Neuron (in vitro differentiated cells): ENCODE measurements around the gene YRDC.

Source experiments
- H2AFZ ChIP-seq: one replicate; pipeline ENCODE4 v1.6.1; 2013; ENCODE audit warnings: low read depth, mild to moderate bottlenecking, inconsistent platforms, low read length, moderate library complexity
- H3K27me3 ChIP-seq: one replicate; pipeline ENCODE4 v1.6.1; 2013; ENCODE audit warnings: low read length; ENCODE audit not compliant: insufficient read depth
- H3K36me3 ChIP-seq: one replicate; pipeline ENCODE4 v1.6.1; 2013; ENCODE audit warnings: low read length; ENCODE audit not compliant: insufficient read depth
- H3K4me1 ChIP-seq: one replicate; pipeline ENCODE4 v1.6.1; 2013; ENCODE audit warnings: low read length; ENCODE audit not compliant: insufficient read depth
- H3K4me3 ChIP-seq: 2 replicates; pipeline ENCODE4 v1.5.1; 2013; ENCODE audit warnings: mild to moderate bottlenecking, low read length, moderate library complexity
- H3K9me3 ChIP-seq: one replicate; pipeline ENCODE4 v1.6.1; 2013; ENCODE audit warnings: low read length

The YRDC gene

GRCh38 chr1:37809942-37810341 lies 1.9 kb upstream of the YRDC start:
- H3K4me1 ChIP-seq, result peaks cover 27% of the 10 kb centered on the region
- no peak overlapping the region for H2AFZ ChIP-seq
- H3K9me3 ChIP-seq, result no peaks in the 10 kb centered on the region
- H3K27me3 ChIP-seq, result no peaks in the 10 kb centered on the region
- no peak overlapping the region for H3K4me3 ChIP-seq
- peaks cover 29% of the 10 kb centered on the region for H3K36me3 ChIP-seq

DNA sequence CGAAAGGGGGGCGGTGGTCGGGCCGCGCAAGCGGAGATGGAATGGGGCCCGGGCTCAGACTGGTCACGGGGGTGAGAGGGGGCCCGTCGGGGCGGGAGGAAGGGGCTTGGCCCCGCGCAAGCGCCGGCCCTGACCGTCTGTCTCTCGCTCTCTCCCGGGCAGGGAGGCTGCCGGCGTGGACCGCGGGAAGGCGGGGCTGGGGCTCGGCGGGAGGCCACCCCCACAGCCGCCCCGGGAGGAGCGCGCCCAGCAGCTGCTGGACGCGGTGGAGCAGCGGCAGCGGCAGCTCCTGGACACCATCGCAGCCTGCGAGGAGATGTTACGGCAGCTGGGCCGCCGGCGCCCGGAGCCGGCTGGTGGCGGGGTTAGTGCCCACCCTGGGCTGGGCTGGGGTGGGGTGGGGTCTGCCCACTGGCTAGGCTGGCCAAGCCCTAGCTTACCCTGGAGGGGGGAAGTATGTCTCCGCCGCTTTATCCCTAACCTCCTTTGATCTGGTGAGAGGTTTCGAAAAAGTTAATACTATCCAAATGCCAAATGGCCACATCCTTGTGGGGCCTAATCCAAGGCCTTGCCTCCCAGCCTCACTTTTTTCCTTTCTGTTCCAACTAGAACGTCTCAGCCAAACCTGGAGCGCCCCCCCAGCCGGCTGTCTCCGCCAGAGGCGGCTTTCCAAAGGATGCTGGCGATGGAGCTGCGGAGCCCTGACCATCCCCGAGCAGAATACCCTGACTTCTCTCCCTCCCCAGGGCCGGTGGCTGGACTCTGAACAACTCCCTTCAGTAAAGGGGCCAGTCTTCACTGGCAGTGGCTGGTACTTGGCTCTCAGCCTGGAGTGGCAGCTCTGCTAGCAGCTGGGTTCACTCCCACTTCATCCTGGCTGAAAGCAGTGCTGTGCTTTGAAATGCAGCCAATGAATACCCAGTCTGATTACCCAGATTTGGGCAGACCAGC lies 636 bp upstream of the YRDC start:
- Histone ChIP-seq H3K4me3 (peak overlapping the region; percentile 98), H3K4me1 (peaks cover 27% of the 10 kb centered on the region), H3K9me3 (no peaks in the 10 kb centered on the region), H3K36me3 (peaks cover 33% of the 10 kb centered on the region), H3K27me3 (no peaks in the 10 kb centered on the region), H2AFZ (peak overlapping the region; percentile 57)

GRCh38 chr1:37807220-37807554 lies 821 bp downstream of the YRDC start:
- no peak overlapping the region for H2AFZ ChIP-seq
- H3K27me3 ChIP-seq, result no peaks in the 10 kb centered on the region
- H3K4me1 ChIP-seq, result peaks cover 27% of the 10 kb centered on the region
- H3K9me3 ChIP-seq, result no peaks in the 10 kb centered on the region
- peak overlapping the region; percentile 98 for H3K4me3 ChIP-seq
- H3K36me3 ChIP-seq, result peaks cover 45% of the 10 kb centered on the region

GRCh38 chr1:37802439-37802838 lies 5.6 kb downstream of the YRDC start:
- Histone ChIP-seq H3K4me1 (peaks cover 9% of the 10 kb centered on the region), H3K27me3 (no peaks in the 10 kb centered on the region), H3K36me3 (peaks cover 79% of the 10 kb centered on the region)

DNA sequence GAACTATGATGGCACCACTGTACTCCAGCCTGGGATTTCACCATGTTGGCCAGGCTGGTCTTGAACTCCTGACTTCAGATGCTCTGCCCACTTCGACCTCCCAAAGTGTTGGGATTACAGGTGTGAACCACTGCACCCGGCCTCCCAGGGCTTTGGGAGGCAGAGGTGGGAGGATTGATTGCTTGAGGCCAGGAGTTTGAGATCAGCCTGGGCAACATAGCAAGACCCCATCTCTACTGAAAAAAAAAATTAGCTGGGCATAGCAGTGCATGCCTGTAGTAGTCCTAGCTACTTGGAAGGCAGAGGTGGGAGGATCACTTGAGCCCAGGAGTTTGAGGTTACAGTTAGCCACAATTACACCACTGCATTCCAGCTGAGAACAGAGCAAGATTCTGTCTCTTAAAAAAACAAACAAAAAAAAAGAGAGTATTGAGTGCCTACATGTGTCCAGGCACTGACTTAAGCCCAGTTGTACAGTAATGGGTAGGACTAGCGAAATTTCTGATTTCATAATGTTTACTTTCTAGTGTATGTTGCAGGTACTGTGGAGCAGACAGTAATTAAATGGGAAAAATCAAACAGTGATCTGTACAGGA lies 10.2 kb downstream of the YRDC start:
- Histone ChIP-seq H2AFZ (no peak overlapping the region), H3K36me3 (peaks cover 46% of the 10 kb centered on the region), H3K9me3 (no peaks in the 10 kb centered on the region), H3K27me3 (no peaks in the 10 kb centered on the region), H3K4me3 (no peak overlapping the region), H3K4me1 (peaks cover 9% of the 10 kb centered on the region)

More at GRCh38 chr1:37802439-37802838, 5.6 kb downstream of the YRDC start:
- H3K9me3 ChIP-seq, result no peaks in the 10 kb centered on the region
- no peak overlapping the region for H2AFZ ChIP-seq
- H3K4me3 ChIP-seq, result no peak overlapping the region

DNA sequence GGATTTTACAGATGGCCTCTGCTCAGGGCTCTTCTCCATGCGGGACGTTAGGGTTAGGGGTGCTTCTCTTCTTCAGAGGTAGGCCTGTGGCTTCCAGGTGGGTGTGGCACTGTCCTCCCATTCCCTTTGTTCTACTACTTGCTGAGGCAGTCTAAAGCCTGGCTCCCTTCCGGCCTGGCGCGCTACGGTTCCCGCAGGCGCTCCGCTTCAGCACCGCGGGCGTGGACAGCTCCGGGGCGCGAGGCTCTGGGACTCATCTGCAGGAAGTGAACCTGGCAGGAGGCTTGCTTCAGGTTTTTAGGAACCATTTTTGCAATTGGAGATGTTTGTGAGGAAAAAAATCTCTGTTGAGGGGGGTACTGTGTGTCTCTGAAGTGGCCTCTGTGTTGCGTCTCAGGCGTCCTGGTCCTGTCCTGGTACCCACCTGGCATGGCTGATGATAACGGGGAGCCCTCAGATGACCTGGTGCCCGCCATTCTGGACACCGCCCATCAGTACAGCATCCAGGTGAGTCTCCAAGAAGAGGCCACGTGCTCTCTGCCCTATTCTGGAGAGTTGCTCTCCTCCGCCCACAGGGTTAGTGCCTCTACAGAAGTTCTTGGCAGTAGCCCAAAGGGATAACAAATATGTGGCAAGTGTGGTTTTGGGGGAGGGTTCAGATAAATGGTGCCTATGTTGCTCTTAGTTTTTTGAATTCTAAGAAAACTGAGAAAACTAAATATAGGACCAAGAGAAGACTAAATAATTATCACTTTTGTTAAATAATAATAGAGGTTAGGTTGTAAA lies 12.5 kb downstream of the YRDC start:
- Histone ChIP-seq H3K4me3 (peak overlapping the region; percentile 93), H3K36me3 (peaks cover 30% of the 10 kb centered on the region), H3K27me3 (no peaks in the 10 kb centered on the region), H3K9me3 (no peaks in the 10 kb centered on the region), H2AFZ (no peak overlapping the region), H3K4me1 (peaks cover 10% of the 10 kb centered on the region)

DNA sequence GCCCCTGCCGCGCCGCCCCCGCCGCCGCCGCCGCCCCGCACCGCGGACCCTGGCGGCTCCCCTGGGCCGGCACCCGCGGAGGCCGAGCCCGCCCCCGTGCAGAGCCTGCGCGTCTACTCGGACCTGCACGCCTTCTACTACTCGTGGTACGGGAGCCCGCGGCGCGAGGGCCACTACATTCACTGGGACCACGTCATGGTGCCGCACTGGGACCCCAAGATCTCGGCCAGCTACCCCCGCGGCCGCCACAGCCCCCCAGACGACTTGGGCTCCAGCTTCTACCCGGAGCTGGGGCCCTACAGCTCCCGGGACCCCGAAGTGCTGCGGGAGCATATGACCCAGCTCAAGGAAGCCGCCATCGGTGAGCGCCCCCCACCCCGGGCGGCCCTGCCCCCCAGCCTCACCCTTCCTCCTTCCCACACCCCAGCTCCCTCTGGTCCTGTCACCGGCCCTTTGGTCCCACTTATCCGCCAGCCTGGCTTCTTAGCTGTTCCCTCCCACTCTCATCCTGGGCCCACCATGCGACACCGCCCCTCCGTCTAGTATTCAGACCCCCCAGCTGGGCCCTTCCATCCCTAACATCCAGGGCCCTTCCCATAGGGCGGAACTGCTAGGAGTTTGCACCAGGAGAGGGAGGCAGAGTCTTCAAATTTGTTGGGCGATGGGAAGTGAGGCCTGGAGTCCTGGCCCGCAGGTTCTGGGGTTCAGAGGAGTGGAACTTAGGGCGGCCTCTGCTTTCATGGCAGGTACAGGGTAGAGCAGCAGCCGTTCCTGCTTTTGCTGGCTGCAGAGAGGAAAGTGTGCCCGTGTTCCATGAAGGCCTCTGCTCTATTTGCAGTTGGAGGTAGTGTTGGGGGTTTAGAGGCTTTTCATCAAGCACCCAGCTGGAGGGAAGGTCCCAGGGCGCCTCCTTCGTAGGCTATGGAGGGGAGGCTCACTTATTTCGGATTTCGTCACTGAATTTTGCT lies 13.4 kb downstream of the YRDC start:
- H3K27me3 ChIP-seq, result no peaks in the 10 kb centered on the region
- H3K4me3 ChIP-seq, result peak overlapping the region; percentile 93

DNA sequence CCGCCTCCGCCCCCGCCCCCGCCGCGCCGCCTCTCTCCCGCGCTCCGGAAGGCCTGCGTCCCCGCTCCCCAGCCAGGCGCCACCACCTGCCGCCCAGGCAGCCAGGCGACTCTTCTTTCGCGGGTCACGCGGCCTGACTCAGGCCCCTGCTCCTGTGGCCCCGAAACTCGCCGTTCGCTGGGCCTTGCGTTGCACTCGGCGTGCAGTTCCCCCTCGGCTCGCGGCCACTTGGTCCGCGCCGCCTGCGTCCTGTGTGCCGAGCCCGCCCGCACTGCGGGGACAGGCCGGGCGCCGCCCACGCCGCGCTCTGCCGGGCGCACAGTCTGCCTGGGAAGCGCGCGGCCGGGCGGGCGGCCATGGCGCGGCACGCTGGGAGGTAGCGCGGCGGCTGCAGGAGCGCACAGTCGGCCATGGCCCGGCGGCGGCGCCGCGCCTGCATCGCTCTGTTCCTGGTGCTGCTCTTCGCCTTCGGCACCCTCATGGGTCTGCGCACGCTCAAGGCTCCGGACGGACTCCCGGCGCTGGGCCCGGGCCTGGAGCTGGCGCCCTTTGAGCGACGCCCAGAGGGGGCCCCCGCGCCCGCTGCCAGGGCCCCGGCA lies 14.1 kb downstream of the YRDC start, which contains the start of gene MANEAL:
MANEAL (plus strand) TSS at position 75 of the 599 bp plus-strand sequence; CDS start at position 411, 336 bp downstream.
- peaks cover 14% of the 10 kb centered on the region for H3K36me3 ChIP-seq
- peak within 1 kb of the TSS; percentile 93 for H3K4me3 ChIP-seq
- H3K4me1 ChIP-seq, result peaks cover 10% of the 10 kb centered on the region
- no peaks in the 10 kb centered on the region for H3K27me3 ChIP-seq
- H3K9me3 ChIP-seq, result no peaks in the 10 kb centered on the region
- peak within 1 kb of the TSS; percentile 82 for H2AFZ ChIP-seq

More for the DNA sequence above, 13.4 kb downstream of the YRDC start:
- no peaks in the 10 kb centered on the region for H3K9me3 ChIP-seq
- peak overlapping the region; percentile 82 for H2AFZ ChIP-seq
- H3K4me1 ChIP-seq, result peaks cover 10% of the 10 kb centered on the region
- peaks cover 22% of the 10 kb centered on the region for H3K36me3 ChIP-seq

DNA sequence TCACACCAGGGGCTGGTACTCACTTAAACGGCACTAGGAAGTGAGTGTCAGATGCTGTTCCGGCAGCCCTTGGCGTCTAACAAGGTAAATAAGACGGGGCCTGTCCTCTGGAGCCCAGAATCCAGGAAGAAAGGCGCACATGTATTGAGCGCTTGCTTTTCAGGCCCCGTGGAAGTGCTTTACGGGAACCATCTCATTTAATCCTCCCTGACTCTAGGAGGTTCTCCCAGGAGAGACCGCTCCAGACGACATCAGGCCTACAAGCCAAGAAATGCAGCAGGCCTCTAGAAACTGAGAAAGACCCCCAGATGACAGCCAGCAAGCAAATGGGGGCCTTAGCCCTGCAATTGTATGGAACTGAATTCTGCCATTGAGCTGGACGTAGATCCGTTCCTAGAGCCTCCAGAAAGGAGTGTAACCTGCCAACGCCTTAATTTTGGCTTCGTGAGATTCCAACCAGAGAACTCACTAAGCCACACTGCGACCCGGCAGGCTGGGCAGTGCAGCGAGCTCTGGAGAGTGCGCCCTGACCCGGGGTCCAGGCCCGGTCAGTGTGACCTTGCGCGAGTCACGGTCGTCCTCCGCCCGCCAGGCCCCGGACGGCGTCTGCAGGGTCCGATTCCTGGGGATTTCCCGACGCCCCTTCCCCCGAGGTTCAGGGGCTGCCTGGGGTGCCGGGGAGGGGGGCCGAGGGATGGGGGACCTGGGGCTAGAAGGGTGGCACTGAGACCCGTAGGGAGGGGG lies 14.9 kb downstream of the YRDC start:
- Histone ChIP-seq H3K4me1 (peaks cover 10% of the 10 kb centered on the region), H3K27me3 (peaks cover 4% of the 10 kb centered on the region), H3K4me3 (peak overlapping the region; percentile 93)

DNA sequence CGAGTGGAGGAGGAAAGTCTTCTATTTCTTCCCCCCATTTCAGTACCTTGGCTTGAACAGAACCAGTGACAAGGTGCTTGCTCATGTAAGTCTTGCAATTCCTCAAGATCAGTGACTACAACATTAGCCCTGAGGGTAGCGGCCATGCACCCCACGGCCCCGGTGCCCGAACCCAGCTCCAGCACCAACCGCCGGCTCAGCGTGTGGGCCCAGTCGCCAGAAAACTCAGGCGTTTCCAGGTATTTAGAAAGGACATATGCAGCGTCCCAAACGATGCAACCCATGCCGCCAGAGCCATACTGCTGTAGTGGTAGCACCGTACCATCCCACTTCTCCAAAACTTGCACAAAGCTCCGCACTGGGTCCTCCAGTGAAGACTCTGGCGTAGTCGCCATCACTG lies 25.5 kb downstream of the YRDC start:
- Histone ChIP-seq H3K36me3 (no peaks in the 10 kb centered on the region), H2AFZ (no peak overlapping the region), H3K27me3 (peaks cover 4% of the 10 kb centered on the region), H3K9me3 (no peaks in the 10 kb centered on the region), H3K4me1 (no peaks in the 10 kb centered on the region), H3K4me3 (no peak overlapping the region)

More for the DNA sequence above, 14.9 kb downstream of the YRDC start:
- H3K36me3 ChIP-seq, result peaks cover 8% of the 10 kb centered on the region
- H3K9me3 ChIP-seq, result no peaks in the 10 kb centered on the region
- peak overlapping the region; percentile 70 for H2AFZ ChIP-seq

DNA sequence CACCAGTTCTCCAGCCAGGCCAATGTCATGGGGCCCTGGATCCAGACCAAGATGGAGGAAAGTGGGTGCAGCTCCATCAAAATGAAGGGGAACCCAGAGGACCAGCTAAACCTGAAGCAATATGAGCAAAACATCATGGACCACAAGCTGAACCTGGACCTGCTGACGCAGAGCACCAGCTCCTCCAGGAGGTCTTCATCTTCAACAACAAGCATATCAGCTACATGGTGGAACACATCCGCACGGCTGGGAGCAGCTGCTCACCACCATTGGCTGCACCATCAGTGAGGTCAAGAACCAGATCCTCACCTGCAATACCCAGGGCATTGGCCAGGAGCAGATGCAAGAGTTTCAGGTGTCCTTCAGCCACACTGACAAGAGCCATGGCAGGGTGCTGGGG lies 29.4 kb downstream of the YRDC start:
- Histone ChIP-seq H3K9me3 (no peaks in the 10 kb centered on the region), H3K36me3 (no peaks in the 10 kb centered on the region), H3K4me1 (no peaks in the 10 kb centered on the region), H3K27me3 (no peaks in the 10 kb centered on the region), H2AFZ (no peak overlapping the region), H3K4me3 (no peak overlapping the region)
